Activated naive CD4-positive, alpha-beta T cell treated with Interleukin-2 at 50 U/mL for 16 hours (primary cell): ENCODE measurements around the gene KRTAP5-1.
"Not testable (repeated sequence)": the region's sequence is repeated elsewhere in the genome, so short reads cannot be mapped to it uniquely, and the experiment has no call there.

Source experiments
- DNase-seq: peaks from one replicate; pipeline ENCODE4 v3.0.0-alpha.2; 2020

The KRTAP5-1 gene

GRCh38 chr11:1584661-1585370, at the start of gene KRTAP5-1:
KRTAP5-1 (minus strand) TSS chr11:1585283; CDS start chr11:1585249, 34 bp downstream.
- not testable (repeated sequence) for DNase-seq

DNA sequence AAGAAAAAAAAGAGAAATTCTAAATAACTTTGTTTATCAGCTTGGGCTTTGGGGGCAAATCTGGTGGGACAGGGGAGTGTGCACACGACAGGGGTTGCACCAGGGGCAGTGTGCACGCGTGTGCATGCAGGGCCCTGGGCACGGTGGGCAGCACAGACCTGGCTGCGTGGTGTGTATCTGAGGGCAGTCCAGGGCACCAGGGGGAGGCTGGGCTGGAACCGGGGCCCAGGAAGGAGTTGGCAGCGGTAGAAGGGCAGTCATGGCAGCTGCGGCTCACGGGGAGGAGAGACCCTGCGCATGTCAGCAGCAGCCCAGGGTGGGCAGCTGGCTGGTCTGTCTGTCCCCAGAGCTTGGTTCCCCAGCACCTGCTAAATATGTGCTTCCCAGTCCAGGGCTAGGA, 48.8 kb upstream of the KRTAP5-1 start:
- no peak for DNase-seq

DNA sequence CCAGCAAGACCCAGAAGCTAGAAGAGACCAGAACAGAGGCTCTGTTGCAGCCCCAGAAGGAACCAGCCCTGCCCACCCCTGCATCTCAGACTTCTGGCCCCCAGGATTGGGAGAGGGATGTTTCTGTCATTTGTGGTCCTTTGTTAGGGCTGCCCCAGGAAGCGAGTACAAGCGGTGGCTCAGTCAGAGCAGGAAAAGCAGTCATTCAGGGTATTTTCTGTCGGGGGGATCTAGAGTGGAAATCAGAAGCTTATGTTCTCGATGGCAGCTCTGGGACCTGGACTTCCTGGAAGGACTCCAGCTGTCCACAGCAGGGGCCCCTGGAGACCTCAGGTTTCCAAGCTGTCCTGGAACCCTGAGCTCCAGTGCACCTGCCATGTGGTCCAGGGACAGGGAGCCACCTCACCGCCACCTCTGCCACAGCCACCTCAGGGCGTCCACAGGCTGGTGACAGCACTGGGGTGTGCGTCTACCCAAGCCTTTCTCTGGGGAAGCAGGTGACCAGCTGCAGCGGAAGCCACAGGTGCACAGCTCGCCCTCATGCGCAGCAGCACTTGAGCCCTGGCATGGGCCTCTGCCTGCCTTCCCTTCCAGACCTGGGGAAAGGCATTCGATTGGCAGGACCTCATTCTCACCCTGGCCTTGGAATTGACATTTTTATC, 47.1 kb upstream of the KRTAP5-1 start:
- no peak for DNase-seq

DNA sequence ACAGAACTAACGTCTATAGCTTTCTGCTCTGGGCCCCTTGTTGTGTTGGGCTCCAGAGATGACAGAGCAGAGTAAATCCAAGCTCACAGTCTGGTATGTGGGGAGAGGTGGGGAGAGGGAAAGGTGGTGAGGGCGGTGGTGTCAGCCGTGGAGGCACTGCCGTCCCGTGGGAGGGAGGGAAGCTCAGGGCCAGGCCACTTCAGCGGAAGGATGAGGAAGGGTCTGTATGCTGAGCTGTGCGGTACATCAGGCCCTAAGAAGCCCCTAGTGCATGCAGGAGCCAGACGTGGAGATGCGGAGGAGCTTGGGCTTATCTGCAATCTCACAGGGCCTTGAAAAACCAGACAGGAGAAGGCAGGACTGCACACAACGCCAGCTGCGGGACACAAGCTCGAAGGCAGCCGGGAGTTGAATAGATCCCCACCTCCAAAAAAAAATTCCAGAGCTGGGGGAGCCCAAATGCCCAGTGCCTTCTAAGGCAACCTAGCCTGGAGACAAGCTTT, 46.0 kb upstream of the KRTAP5-1 start:
- DNase-seq, result no peak

GRCh38 chr11:1630271-1630670, 45.2 kb upstream of the KRTAP5-1 start:
- DNase-seq, result no peak

GRCh38 chr11:1629326-1630185, 44.5 kb upstream of the KRTAP5-1 start, which contains the start of gene KRTAP5-5:
KRTAP5-5 (plus strand) TSS chr11:1629775; CDS start chr11:1629841, 66 bp downstream.
- DNase-seq, result no peak

DNA sequence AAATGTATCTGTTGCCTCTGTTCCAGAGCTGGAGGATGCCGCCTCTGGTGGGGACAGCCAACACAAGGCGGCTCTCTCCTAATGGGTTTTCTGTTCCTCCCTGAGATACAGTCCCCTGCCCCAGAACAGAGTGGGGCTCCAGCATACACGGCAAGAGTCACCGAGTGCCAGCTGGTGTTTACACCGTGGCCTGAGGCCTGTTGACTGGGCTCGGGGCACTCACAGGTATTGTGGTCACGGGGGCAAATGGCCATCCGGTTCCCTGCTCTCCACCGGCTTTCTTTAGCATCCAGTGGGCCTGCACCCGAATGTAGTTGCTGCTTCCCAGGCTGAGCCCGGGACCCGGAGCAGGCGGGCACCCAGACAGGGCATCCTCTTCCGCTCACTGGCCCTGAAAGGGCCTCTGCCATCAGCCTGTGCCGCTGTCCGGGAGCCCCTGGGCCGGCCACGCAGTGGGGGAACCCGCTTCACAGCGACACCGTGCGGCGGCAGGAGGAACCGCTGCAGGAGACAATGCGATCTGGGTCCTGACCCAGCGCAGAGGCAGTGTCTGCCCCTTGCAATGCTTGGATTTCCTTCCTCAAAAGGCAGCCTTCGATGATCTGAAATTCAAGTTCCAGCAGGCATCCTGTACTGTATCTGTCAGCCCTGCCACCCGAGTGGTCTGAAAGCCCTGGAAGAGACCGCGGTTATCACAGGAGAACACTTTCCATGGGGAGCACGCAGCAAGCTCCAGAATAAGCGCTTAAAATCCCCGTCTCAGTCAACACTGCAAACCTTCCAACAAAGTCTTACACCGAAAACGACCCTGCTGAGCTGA, 43.6 kb upstream of the KRTAP5-1 start:
- DNase-seq, result peak; percentile 69

DNA sequence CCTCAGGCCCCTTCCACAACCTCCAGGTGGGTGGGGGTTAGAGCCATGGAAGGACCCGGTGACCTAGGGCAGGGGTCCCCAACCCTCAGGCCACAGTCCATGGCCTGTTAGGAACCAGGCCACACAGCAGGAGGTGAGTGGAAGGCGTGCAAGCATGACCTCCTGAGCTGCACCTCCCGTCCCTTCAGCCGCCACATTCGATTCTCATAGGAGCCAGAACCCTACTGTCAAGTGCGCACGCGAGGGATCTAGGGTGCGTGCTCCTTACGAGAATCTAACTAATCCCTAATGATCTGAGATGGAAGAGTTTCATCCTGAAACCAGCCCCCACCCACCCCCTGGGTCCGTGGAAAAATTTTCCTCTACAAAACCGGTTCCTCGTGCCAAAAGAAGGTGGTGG, 40.5 kb upstream of the KRTAP5-1 start:
- DNase-seq, result no peak

- no peak for DNase-seq
Observed at GRCh38 chr11:1624621-1625020, 39.5 kb upstream of the KRTAP5-1 start.

- no peak for DNase-seq
Observed at GRCh38 chr11:1623716-1624115, 38.6 kb upstream of the KRTAP5-1 start.

DNA sequence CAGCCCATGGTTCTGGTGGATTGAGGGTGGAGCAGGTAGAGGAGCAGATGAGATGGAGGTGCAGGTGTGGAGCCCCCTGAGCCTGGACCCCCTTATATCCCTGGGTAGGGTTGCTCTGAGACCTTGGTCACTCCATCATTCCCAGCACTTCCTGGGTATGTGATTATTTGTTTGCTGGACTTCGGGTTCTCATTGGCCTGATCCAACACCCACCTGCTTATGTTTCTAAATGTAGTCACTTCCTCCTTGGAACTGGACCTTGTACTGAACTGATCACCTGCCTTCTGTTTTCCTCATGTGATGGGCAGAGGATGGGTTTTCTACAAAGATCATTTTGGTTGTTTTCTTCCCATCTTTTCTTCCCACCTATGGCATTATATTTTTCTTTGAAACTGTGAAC, 37.0 kb upstream of the KRTAP5-1 start, which contains the start of gene KRTAP5-4:
Gene KRTAP5-4, minus strand, starts transcription at position 53 of the 400 bp plus-strand sequence. Its CDS starts 45 bp downstream, at position 8.
- no peak for DNase-seq

DNA sequence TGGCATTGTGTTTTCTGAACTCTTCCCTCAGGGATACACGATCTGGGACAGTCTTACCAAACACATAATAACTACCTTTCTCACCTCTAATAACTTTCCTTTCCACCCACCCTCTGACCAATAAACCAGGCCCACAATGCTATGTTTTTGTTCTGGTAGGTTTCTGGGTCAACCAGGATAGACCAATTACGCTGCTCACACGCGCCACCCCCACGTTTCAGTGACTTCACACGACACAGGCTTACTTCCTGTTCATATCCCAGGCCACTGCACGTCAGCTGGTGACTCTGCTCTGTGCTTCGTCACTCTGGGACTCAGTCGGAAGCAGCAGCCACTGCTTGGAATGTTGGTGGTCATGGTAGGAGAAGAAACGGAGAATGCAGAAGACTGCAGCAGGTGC, 34.4 kb upstream of the KRTAP5-1 start:
- DNase-seq, result peak; percentile 42

GRCh38 chr11:1618231-1618630, 33.1 kb upstream of the KRTAP5-1 start:
- no peak for DNase-seq

DNA sequence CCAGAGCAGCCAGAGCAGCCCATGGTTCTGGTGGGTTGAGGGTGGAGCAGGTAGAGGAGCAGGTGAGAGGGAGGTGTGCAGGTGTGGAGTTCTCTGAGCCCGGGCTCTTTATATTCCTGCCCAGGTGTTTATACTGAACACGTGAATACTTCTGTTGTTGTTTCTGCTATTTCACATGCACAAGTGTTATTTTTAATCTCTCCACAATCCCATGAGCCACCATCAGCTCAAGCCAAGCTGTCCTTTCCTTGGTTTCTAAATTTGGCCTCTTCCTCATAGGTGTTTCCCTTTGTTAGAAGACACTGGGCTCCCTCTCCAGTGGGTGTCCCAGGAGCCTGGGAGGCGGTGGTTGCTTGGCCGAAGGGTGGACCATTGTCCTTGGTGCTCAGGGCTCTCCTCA, 23.3 kb upstream of the KRTAP5-1 start, which contains the start of gene KRTAP5-3:
Gene KRTAP5-3, minus strand, starts transcription at position 101 of the 400 bp plus-strand sequence. Its CDS starts 78 bp downstream, at position 23.
- DNase-seq, result no peak

- DNase-seq, result not testable (repeated sequence)
Observed at GRCh38 chr11:1607901-1608300, 22.8 kb upstream of the KRTAP5-1 start.

GRCh38 chr11:1607156-1607845, 22.2 kb upstream of the KRTAP5-1 start:
- not testable (repeated sequence) for DNase-seq

DNA sequence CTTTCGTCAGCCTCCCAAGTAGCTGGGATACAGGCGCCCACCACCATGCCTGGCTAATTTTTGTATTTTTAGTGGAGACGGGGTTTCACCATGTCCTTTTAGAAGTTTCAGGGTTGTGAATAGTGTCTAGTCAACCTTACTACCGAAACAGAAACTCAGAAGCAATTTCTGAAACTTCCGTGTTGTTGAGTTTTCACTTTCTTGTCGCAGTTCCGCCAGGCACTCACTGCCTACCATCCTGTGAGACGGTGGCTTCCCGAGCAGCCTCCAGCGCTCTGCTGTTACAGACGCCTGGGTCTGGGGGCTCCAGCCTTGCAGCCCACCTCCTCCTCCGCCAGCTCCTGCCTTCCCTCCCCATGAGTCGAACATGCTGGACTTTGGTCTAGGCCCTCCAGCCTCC, 20.8 kb upstream of the KRTAP5-1 start:
- DNase-seq, result peak; percentile 33

- no peak for DNase-seq
Observed at GRCh38 chr11:1604711-1605110, 19.6 kb upstream of the KRTAP5-1 start.

GRCh38 chr11:1604181-1604580, 19.1 kb upstream of the KRTAP5-1 start:
- no peak for DNase-seq

GRCh38 chr11:1603629-1604028, 18.5 kb upstream of the KRTAP5-1 start:
- no peak for DNase-seq

DNA sequence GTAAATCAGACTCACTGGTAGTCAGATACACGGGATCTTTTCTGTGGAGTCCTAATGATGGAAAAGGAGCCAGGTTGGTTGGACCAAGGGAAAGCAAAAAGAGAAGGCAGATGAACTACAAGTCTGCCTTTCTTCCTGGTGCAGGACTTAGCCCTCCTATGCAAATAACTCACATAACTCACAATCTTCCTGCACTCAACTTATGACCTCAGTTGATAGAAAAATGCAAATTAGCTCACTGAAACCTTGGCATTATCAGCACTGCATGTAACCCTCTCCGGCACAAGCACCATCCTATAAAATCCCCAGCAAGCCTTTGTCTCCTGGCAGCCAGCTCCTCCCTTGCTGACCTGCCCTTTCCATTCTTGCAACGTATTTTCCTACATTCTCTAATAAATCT, 16.6 kb upstream of the KRTAP5-1 start:
- DNase-seq, result not testable (repeated sequence)
